PC-3 (cell line): ENCODE results near the gene HAPLN3.

Source experiments
- CTCF ChIP-seq: fragments of 300-600 bp; sonication (generic); conservative IDR thresholded peaks from 2 replicates; pipeline ENCODE4 v1.5.1; 2017; ENCODE audit warnings: antibody characterized with exemption, low read depth, mild to moderate bottlenecking, low read length
- EZH2 ChIP-seq: fragments of 300-600 bp; sonication (generic); IDR thresholded peaks from one replicate; pipeline ENCODE4 v1.6.1; 2017; ENCODE audit warnings: antibody characterized with exemption, mild to moderate bottlenecking, low read length; ENCODE audit not compliant: unreplicated experiment
- EZH2phosphoT487 ChIP-seq: fragments of 300-600 bp; sonication (generic); IDR thresholded peaks from 2 replicates; pipeline ENCODE4 v1.6.1; 2018; ENCODE audit warnings: mild to moderate bottlenecking, antibody characterized with exemption, low read length, borderline replicate concordance

DNA sequence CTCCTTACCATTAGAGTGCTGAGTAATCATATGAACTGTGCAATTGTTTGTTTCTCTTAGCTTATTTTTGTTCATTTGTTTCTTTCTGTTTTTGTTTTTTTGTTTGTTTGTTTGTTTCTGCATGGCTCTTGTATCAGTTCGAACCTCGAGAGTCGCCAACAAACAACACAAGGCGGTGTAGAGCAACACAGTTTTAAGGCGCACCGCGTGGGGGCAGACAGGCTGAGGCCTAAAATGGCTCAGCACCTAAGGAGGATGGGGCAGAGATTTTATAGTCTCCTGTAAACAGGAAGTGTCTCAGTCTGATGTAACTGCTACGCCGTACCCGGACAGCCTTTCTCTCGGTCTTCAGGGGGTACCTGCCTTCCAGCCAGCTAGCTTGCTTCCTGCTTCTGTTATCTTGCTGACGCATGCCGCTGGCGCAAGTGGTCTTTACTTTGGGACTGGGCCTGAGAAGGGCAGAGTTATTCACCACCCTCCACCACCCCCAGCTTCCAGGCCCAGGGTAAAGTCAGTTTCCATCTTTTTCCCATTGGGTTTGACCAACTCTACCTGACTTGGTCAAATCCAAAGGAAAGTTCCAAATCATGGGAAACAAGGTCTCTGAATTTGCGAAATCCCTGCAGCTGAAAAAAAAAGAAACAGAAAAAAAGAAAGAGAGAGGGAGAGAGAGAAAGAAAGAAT lies 43.6 kb upstream of the HAPLN3 start:
- no peak for TF ChIP-seq EZH2
- no peak for TF ChIP-seq CTCF
- TF ChIP-seq EZH2phosphoT487 = no peak
